HepG2 (cell line): Measurements from ENCODE around the gene LRP1B. TPM values are rescaled to one million over a fixed set of nuclear protein-coding genes. Genes with fewer than 3 reads are reported as not detected.

Experiments
- ATAC-seq: fragments of 200-7000 bp; cut with Tn5 transposase; 3 replicates; pipeline ENCODE4 v1.9.1; 2020; ENCODE audit warnings: mild to moderate bottlenecking, moderate library complexity
- BruUV-seq: library from RNA; stranded (reverse); fragments of 400-500 nt; replicated peaks from 2 replicates; lab custom pipeline; 2021; lab: Mats Ljungman, UMichigan
- CTCF ChIA-PET: fragments of 300-600 bp; formaldehyde crosslinking; extraction: SDS; loops from one replicate; lab custom pipeline; 2021; ENCODE audit warnings: low total read pairs, inconsistent platforms, low intra/inter-chr PET ratio; lab: Yijun Ruan, JAX
- POLR2A ChIA-PET: fragments of 350-600 bp; sonication (Branson Sonifier 250); formaldehyde crosslinking; loops from one replicate; lab custom pipeline; 2020; ENCODE audit warnings: antibody characterized with exemption, inconsistent platforms; lab: Yijun Ruan, JAX
- DNase-seq: peaks from one replicate; pipeline ENCODE4 v3.0.0-alpha.2; 2015; ENCODE audit warnings: low spot score
- FAIRE-seq: peaks from 3 replicates; lab custom pipeline; 2011; peaks lifted over from hg19 to GRCh38; lab: Jason Lieb, UNC
- H2AFZ ChIP-seq: one replicate; pipeline ENCODE4 v1.6.1; 2011; ENCODE audit warnings: low read length, inconsistent platforms
- H3K27ac ChIP-seq: fragments of 300-600 bp; 3 replicates; pipeline ENCODE4 v1.8.0; 2011; ENCODE audit warnings: mixed run types, mild to moderate bottlenecking, mixed read lengths, low read length, inconsistent platforms; ENCODE audit not compliant: insufficient read depth; ENCODE audit errors: extremely low read length
- H3K27me3 ChIP-seq, 2 experiments: fragments of 200-600 bp in 1 of 2; 2 replicates in 1 of 2; 3 replicates in 1 of 2; pipeline versions ENCODE4 v1.6.0 to v1.8.0; 2011; ENCODE audit warnings: low read length in 2 of 2, mild to moderate bottlenecking in 2 of 2, moderate library complexity in 2 of 2, inconsistent platforms in 1 of 2; ENCODE audit not compliant: insufficient read depth in 2 of 2, control insufficient read depth in 1 of 2
- H3K36me3 ChIP-seq, 2 experiments: fragments of 200-600 bp in 1 of 2; replicated peaks in 1 of 2; 2 replicates in 1 of 2; 3 replicates in 1 of 2; pipeline versions ENCODE4 v1.5.1 to v1.8.0; 2011; ENCODE audit warnings: low read length in 2 of 2, inconsistent platforms in 1 of 2; ENCODE audit not compliant: insufficient read depth in 2 of 2, control insufficient read depth in 1 of 2
- H3K4me1 ChIP-seq: 2 replicates; pipeline ENCODE4 v1.5.1; 2012; ENCODE audit warnings: low read length, inconsistent platforms; ENCODE audit not compliant: insufficient read depth
- H3K4me2 ChIP-seq: 2 replicates; pipeline ENCODE4 v1.6.0; 2011; ENCODE audit warnings: low read depth, low read length, inconsistent platforms
- H3K4me3 ChIP-seq, 3 experiments: fragments of 200-600 bp in 1 of 3; sonication (generic), shearing (Covaris generic) in 1 of 3; replicated peaks in 1 of 3; 2 replicates each; pipeline ENCODE4 v1.5.1; 2011 to 2016; ENCODE audit warnings: low read length in 3 of 3, inconsistent platforms in 2 of 3, low read depth in 2 of 3, mild to moderate bottlenecking in 2 of 3, control low read depth in 1 of 3, mixed read lengths in 1 of 3; ENCODE audit not compliant: insufficient read depth in 1 of 3
- H3K79me2 ChIP-seq: one replicate; pipeline ENCODE4 v1.6.1; 2011; ENCODE audit warnings: low read length, inconsistent platforms; ENCODE audit not compliant: insufficient read depth
- H3K9ac ChIP-seq: 2 replicates; pipeline ENCODE4 v1.6.0; 2011; ENCODE audit warnings: mild to moderate bottlenecking, low read depth, low read length, inconsistent platforms; ENCODE audit not compliant: insufficient read depth
- H3K9me3 ChIP-seq: 2 replicates; pipeline ENCODE4 v1.5.1; 2012; ENCODE audit warnings: mild to moderate bottlenecking, low read length
- H4K20me1 ChIP-seq: 2 replicates; pipeline ENCODE4 v1.6.0; 2011; ENCODE audit warnings: inconsistent platforms, mild to moderate bottlenecking, low read length, moderate library complexity; ENCODE audit not compliant: insufficient read depth
- CSRNP2 ChIP-seq: sonication (generic); formaldehyde crosslinking; conservative IDR thresholded peaks from 2 replicates; pipeline ENCODE4 v1.8.0; 2022; ENCODE audit warnings: low read depth, missing genetic modification reagents
- HMGA1 ChIP-seq: sonication (generic); formaldehyde crosslinking; conservative IDR thresholded peaks from 2 replicates; pipeline ENCODE4 v1.4.0; 2020; ENCODE audit warnings: missing genetic modification reagents
- KIAA2018 ChIP-seq: sonication (generic); formaldehyde crosslinking; IDR thresholded peaks from 2 replicates; pipeline ENCODE4 v1.5.0; 2020; ENCODE audit warnings: mild to moderate bottlenecking, missing genetic modification reagents, borderline replicate concordance
- MIXL1 ChIP-seq: IDR thresholded peaks from 2 replicates; pipeline ENCODE4 v1.6.1; 2016
- MTF2 ChIP-seq: sonication (generic); formaldehyde crosslinking; IDR thresholded peaks from 2 replicates; pipeline ENCODE4 v1.5.0; 2020; ENCODE audit warnings: missing genetic modification reagents, borderline replicate concordance
- RBAK ChIP-seq: sonication (generic); formaldehyde crosslinking; IDR thresholded peaks from 2 replicates; pipeline ENCODE4 v1.5.1; 2020; ENCODE audit warnings: mild to moderate bottlenecking, missing genetic modification reagents
- ZBTB14 ChIP-seq: sonication (generic); formaldehyde crosslinking; IDR thresholded peaks from 2 replicates; pipeline ENCODE4 v1.4.0; 2020; ENCODE audit warnings: missing genetic modification reagents
- ZBTB21 ChIP-seq: sonication (generic); formaldehyde crosslinking; IDR thresholded peaks from 2 replicates; pipeline ENCODE4 v1.4.0; 2020; ENCODE audit warnings: missing genetic modification reagents
- ZFP82 ChIP-seq: sonication (generic); formaldehyde crosslinking; IDR thresholded peaks from 2 replicates; pipeline ENCODE4 v1.5.1; 2020; ENCODE audit warnings: mild to moderate bottlenecking, missing genetic modification reagents, borderline replicate concordance
- ZKSCAN1 ChIP-seq: fragments of 150-350 bp; IDR thresholded peaks from 2 replicates; pipeline ENCODE4 v1.6.1; 2014; ENCODE audit warnings: low read length
- ZNF12 ChIP-seq: sonication (generic); formaldehyde crosslinking; IDR thresholded peaks from 2 replicates; pipeline ENCODE4 v1.5.0; 2020; ENCODE audit warnings: missing genetic modification reagents
- WGBS: methylation state at CpG from one replicate; pipeline ENCODE4 v1.1.6; 2017; ENCODE audit warnings: low lambda C conversion rate; 5-methylcytosine and 5-hydroxymethylcytosine counted together
- in situ Hi-C: cut with HindIII; loops from 2 replicates; pipeline ENCODE4 v1.10.0; 2017; ENCODE audit warnings: low pct_unique_long_range_greater_than_20kb; ENCODE audit not compliant: extremely low pct_ligation_motif_present
- intact Hi-C: fragments of 100-400 bp; cut with micrococcal nuclease; formaldehyde crosslinking; loops from one replicate; pipeline ENCODE4 v1.10.0; 2022; ENCODE audit not compliant: unreplicated experiment
- polyA plus RNA-seq, 8 experiments: library from polyadenylated mRNA; depleted of rRNA in 3 of 8; stranded (reverse) in 7 of 8; unstranded in 1 of 8; fragments of >200 nt; fragmentation: Illumina TruSeq in 4 of 8; extraction: Trizol in 4 of 8; gene quantifications; 2 replicates each; pipeline versions ENCODE4 v1.2.1 to v1.2.3, GENCODE V29; 2011 to 2016; ENCODE audit warnings: low read depth in 4 of 8, missing spikeins in 1 of 8, mixed read lengths in 1 of 8; ENCODE audit not compliant: insufficient read depth in 1 of 8
- total RNA-seq, 5 experiments: library from RNA; depleted of rRNA; stranded (reverse); fragments of >200 nt; fragmentation: Illumina TruSeq; extraction: Trizol; gene quantifications; 2 replicates each; pipeline ENCODE4 v1.2.3, GENCODE V29; 2016; ENCODE audit warnings: low read depth in 1 of 5

The LRP1B gene
- total and polyA plus RNA-seq, 2 of the 13 experiments (the other 11 are each of a cell fraction or from before 2014, with no cell fraction given) = 0.04 TPM; not detected in 1

GRCh38 chr2:140759426-140760156 is 1371.2 kb downstream of the LRP1B start (continued):
- TF ChIP-seq ZFP82 (CRISPR knock-in tag) = no peak

- DNase-seq = no peak
- no peak overlapping the region for H3K4me3 ChIP-seq
- CTCF ChIA-PET = no interaction called here
- H3K27me3 ChIP-seq = no peaks in the 10 kb centered on the region
- no peak overlapping the region for H3K4me2 ChIP-seq
- no peaks in the 10 kb centered on the region for H3K36me3 ChIP-seq
- intact Hi-C loops = no loop called here
- H3K79me2 ChIP-seq = no peaks in the 10 kb centered on the region
- H3K9me3 ChIP-seq = no peaks in the 10 kb centered on the region
- no peak overlapping the region for H2AFZ ChIP-seq
- ATAC-seq = no peak
- 32% methylated on average over 3 of the region's 3 CpGs for WGBS
- no peaks in the 10 kb centered on the region for H4K20me1 ChIP-seq
- in situ Hi-C loops = no loop called here
- H3K9ac ChIP-seq = no peak overlapping the region
- H3K27ac ChIP-seq = no peak overlapping the region
- no peak for FAIRE-seq
- POLR2A ChIA-PET = no interaction called here
- no TSS peak for BruUV-seq
- no peaks in the 10 kb centered on the region for H3K4me1 ChIP-seq
- TF ChIP-seq MTF2 = no peak
- no peak for TF ChIP-seq ZBTB21
- TF ChIP-seq ZKSCAN1 = no peak
- TF ChIP-seq CSRNP2 (CRISPR knock-in tag) = no peak
- no peak for TF ChIP-seq MIXL1 (CRISPR knock-in tag)
- TF ChIP-seq KIAA2018 (CRISPR knock-in tag) = no peak
- no peak for TF ChIP-seq ZNF12 (CRISPR knock-in tag)
- no peak for TF ChIP-seq HMGA1 (CRISPR knock-in tag)
- TF ChIP-seq RBAK (CRISPR knock-in tag) = no peak
- TF ChIP-seq ZBTB14 (CRISPR knock-in tag) = no peak
These were observed 1383.2 kb downstream of the LRP1B start for GRCh38 chr2:140747665-140748064.
